GM21381 (cell line): ENCODE measurements around the gene MROH8.
"Not testable (repeated sequence)": the region's sequence is repeated elsewhere in the genome, so short reads cannot be mapped to it uniquely, and the experiment has no call there.

Experiments
- ATAC-seq: cut with Tn5 transposase; IDR thresholded peaks from one replicate; pipeline ENCODE4 v1.9.1; 2021; ENCODE audit warnings: mild to moderate bottlenecking, moderate library complexity; ENCODE audit not compliant: unreplicated experiment

The MROH8 gene

GRCh38 chr20:37155987-37156386 lies 23.4 kb downstream of the MROH8 start:
- ATAC-seq, result no peak

- no peak for ATAC-seq
These were observed 24.6 kb downstream of the MROH8 start for GRCh38 chr20:37154684-37155298.

GRCh38 chr20:37152284-37152683 lies 27.1 kb downstream of the MROH8 start:
- no peak for ATAC-seq

- ATAC-seq, result no peak
These were observed 27.8 kb downstream of the MROH8 start for GRCh38 chr20:37151529-37151928.

- ATAC-seq, result not testable (repeated sequence)
These were observed 28.5 kb downstream of the MROH8 start for GRCh38 chr20:37150864-37151263.

GRCh38 chr20:37147250-37147649 lies 32.1 kb downstream of the MROH8 start:
- ATAC-seq, result no peak

GRCh38 chr20:37144856-37145404 lies 34.4 kb downstream of the MROH8 start:
- no peak for ATAC-seq

- no peak for ATAC-seq
These were observed 36.6 kb downstream of the MROH8 start for GRCh38 chr20:37142708-37143107.

GRCh38 chr20:37137547-37137946 lies 41.8 kb downstream of the MROH8 start:
- ATAC-seq, result no peak

GRCh38 chr20:37133952-37134351 lies 45.4 kb downstream of the MROH8 start:
- no peak for ATAC-seq

GRCh38 chr20:37131486-37131885 lies 47.9 kb downstream of the MROH8 start:
- ATAC-seq, result no peak

- ATAC-seq, result no peak
These were observed 50.5 kb downstream of the MROH8 start for GRCh38 chr20:37128803-37129202.

GRCh38 chr20:37126290-37126689 lies 53.1 kb downstream of the MROH8 start:
- ATAC-seq, result not testable (repeated sequence)

- no peak for ATAC-seq
These were observed 55.9 kb downstream of the MROH8 start for GRCh38 chr20:37123441-37123840.

GRCh38 chr20:37120497-37120896 lies 58.9 kb downstream of the MROH8 start:
- ATAC-seq, result no peak

GRCh38 chr20:37119356-37120036 lies 59.9 kb downstream of the MROH8 start:
- ATAC-seq, result no peak

- no peak for ATAC-seq
These were observed 65.3 kb downstream of the MROH8 start for GRCh38 chr20:37114012-37114411.

GRCh38 chr20:37111926-37112455 lies 67.4 kb downstream of the MROH8 start:
- no peak for ATAC-seq

- no peak for ATAC-seq
These were observed 70.7 kb downstream of the MROH8 start for GRCh38 chr20:37108676-37109075.

GRCh38 chr20:37102571-37102970 lies 76.8 kb downstream of the MROH8 start:
- ATAC-seq, result no peak

GRCh38 chr20:37096415-37097041 lies 82.8 kb downstream of the MROH8 start:
- no peak for ATAC-seq
